ENCODE data around the gene ZNF444. TPM values are rescaled to one million over a fixed set of nuclear protein-coding genes. Genes with fewer than 3 reads are reported as not detected.
A peak's percentile ranks its signal among the peaks of the same experiment; 100 is the strongest.

Gene ZNF444
- total and polyA plus RNA-seq, 9 of the 15 experiments (the other 6 are each of a cell fraction or from before 2014, with no cell fraction given), result 0.39 to 40.0 (median 6.9) TPM

DNA sequence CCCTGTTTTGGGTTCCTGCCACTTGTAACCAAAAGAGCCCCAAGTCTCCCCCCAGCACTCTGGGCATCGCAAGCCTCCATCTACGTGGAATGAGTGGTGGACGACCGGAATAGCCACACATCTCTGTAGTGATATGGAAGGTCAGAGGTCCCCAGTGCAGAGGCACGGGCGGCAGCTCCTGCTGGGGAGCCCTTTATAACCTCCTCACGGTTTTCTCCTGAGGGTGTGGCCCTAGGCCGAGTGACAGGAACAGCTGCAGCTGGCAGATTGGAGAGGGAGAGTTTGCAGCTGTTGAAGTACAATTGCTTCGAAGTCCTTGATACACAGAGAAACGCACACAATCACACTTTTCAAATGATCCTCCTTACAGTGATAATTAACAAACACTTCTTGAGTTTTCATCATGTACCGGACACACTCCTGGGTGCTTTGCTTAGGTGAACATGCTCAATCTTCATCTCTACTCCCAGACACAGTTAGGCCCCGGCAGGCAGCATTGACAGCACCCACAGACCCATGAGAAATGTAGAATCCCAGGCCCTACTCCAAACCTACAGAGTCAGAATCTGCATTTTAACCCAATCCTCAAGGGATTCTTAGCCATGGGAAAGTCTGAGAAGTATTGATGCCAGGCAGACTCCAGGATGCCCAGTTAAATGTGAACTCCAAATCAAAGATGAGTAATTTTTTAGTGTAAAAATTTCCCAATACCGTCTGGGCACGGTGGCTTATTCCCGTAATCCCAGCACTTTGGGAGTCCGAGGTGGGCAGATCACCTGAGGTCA lies 15.1 kb upstream of the ZNF444 start (continued):
- TF ChIP-seq CREB1 (IDR thresholded peaks at IDR 0.05) (0 out of 2 replicates have a peak, but pooled peaks have one; percentile 23), CREB1 (CRISPR knock-in tag; IDR thresholded peaks at IDR 0.05) (no peak), ARID1B (IDR thresholded peaks at IDR 0.05) (peak; percentile 93), ZNF282 (CRISPR knock-in tag; IDR thresholded peaks at IDR 0.05) (no peak), TBP (optimal IDR thresholded peaks at IDR 0.05; ENCODE audit: low read depth, low read length) (peak; percentile 72), NRF1 (conservative IDR thresholded peaks at IDR 0.05 in 1 of 2, IDR thresholded peaks at IDR 0.05 in 1 of 2) (peak in 1 of 2 experiments; percentile 19; a peak in 1 of 4 replicates), MIER1 (IDR thresholded peaks at IDR 0.05; ENCODE audit: low read depth) (no peak), ZNF586 (CRISPR knock-in tag; conservative IDR thresholded peaks at IDR 0.05) (no peak)
- TF ChIP-seq, protein P1, sequence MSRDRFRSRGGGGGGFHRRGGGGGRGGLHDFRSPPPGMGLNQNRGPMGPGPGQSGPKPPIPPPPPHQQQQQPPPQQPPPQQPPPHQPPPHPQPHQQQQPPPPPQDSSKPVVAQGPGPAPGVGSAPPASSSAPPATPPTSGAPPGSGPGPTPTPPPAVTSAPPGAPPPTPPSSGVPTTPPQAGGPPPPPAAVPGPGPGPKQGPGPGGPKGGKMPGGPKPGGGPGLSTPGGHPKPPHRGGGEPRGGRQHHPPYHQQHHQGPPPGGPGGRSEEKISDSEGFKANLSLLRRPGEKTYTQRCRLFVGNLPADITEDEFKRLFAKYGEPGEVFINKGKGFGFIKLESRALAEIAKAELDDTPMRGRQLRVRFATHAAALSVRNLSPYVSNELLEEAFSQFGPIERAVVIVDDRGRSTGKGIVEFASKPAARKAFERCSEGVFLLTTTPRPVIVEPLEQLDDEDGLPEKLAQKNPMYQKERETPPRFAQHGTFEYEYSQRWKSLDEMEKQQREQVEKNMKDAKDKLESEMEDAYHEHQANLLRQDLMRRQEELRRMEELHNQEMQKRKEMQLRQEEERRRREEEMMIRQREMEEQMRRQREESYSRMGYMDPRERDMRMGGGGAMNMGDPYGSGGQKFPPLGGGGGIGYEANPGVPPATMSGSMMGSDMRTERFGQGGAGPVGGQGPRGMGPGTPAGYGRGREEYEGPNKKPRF (IDR thresholded peaks at IDR 0.05; ENCODE audit: low read depth, low read length), result no peak
- TF ChIP-seq, protein P2, sequence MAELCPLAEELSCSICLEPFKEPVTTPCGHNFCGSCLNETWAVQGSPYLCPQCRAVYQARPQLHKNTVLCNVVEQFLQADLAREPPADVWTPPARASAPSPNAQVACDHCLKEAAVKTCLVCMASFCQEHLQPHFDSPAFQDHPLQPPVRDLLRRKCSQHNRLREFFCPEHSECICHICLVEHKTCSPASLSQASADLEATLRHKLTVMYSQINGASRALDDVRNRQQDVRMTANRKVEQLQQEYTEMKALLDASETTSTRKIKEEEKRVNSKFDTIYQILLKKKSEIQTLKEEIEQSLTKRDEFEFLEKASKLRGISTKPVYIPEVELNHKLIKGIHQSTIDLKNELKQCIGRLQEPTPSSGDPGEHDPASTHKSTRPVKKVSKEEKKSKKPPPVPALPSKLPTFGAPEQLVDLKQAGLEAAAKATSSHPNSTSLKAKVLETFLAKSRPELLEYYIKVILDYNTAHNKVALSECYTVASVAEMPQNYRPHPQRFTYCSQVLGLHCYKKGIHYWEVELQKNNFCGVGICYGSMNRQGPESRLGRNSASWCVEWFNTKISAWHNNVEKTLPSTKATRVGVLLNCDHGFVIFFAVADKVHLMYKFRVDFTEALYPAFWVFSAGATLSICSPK (IDR thresholded peaks at IDR 0.05; ENCODE audit: borderline replicate concordance), result no peak
- TF ChIP-seq, protein P3, sequence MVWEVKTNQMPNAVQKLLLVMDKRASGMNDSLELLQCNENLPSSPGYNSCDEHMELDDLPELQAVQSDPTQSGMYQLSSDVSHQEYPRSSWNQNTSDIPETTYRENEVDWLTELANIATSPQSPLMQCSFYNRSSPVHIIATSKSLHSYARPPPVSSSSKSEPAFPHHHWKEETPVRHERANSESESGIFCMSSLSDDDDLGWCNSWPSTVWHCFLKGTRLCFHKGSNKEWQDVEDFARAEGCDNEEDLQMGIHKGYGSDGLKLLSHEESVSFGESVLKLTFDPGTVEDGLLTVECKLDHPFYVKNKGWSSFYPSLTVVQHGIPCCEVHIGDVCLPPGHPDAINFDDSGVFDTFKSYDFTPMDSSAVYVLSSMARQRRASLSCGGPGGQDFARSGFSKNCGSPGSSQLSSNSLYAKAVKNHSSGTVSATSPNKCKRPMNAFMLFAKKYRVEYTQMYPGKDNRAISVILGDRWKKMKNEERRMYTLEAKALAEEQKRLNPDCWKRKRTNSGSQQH (CRISPR knock-in tag; IDR thresholded peaks at IDR 0.05), result no peak
- TF ChIP-seq, protein P4, sequence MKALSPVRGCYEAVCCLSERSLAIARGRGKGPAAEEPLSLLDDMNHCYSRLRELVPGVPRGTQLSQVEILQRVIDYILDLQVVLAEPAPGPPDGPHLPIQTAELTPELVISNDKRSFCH (CRISPR knock-in tag; IDR thresholded peaks at IDR 0.05), result no peak
- TF ChIP-seq, protein P4 (tag; IDR thresholded peaks at IDR 0.05), result no peak
- TF ChIP-seq, protein P5, sequence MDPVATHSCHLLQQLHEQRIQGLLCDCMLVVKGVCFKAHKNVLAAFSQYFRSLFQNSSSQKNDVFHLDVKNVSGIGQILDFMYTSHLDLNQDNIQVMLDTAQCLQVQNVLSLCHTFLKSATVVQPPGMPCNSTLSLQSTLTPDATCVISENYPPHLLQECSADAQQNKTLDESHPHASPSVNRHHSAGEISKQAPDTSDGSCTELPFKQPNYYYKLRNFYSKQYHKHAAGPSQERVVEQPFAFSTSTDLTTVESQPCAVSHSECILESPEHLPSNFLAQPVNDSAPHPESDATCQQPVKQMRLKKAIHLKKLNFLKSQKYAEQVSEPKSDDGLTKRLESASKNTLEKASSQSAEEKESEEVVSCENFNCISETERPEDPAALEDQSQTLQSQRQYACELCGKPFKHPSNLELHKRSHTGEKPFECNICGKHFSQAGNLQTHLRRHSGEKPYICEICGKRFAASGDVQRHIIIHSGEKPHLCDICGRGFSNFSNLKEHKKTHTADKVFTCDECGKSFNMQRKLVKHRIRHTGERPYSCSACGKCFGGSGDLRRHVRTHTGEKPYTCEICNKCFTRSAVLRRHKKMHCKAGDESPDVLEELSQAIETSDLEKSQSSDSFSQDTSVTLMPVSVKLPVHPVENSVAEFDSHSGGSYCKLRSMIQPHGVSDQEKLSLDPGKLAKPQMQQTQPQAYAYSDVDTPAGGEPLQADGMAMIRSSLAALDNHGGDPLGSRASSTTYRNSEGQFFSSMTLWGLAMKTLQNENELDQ (CRISPR knock-in tag; IDR thresholded peaks at IDR 0.05; ENCODE audit: borderline replicate concordance), result no peak
